ENCODE results near the gene DNAH2. TPM values are rescaled to one million over a fixed set of nuclear protein-coding genes. Genes with fewer than 3 reads are reported as not detected.

Gene DNAH2
- total and polyA plus RNA-seq, 2 experiments from 2014 or later: 0.38 TPM; not detected in 1

DNA sequence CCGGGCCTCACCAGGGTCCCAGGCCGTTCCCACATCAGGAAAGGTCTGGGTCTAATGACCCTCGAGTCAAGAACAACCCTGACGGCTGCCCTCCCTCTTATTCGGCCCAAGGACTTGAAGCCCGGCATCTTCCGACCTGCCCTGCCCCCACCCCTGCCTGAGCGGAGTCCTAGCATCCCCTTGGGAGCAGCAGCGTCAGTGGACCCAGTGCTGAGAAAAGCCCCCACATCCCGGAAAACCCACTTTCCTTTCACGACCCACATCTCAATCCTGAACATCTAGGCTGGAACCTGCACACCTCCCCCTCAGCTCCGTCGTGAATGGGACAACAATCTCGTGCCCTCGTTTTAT is 138.1 kb downstream of the DNAH2 start:
- Histone ChIP-seq H3K27ac (ENCODE audit: low read depth) (no peak overlapping the region), H3K4me3 (peak overlapping the region; percentile 55), H3K4me2 (peak overlapping the region; percentile 89), H2AFZ (no peak overlapping the region), H4K20me1 (replicated peaks; ENCODE audit: insufficient read depth) (peaks cover 10% of the 10 kb centered on the region), H3K79me2 (replicated peaks; ENCODE audit: insufficient read depth) (peaks cover 7% of the 10 kb centered on the region), H3F3A (replicated peaks; ENCODE audit: low read depth) (peaks cover 21% of the 10 kb centered on the region; the same call in 1 of the 2 replicates), H3K9me2 (ENCODE audit: insufficient read depth) (no peaks in the 10 kb centered on the region), H3K27me3 (ENCODE audit: insufficient read depth) (peaks cover 61% of the 10 kb centered on the region), H3K4me1 (ENCODE audit: insufficient read depth) (peaks cover 43% of the 10 kb centered on the region), H3K36me3 (ENCODE audit: insufficient read depth) (no peaks in the 10 kb centered on the region; the same call in 1 of the 2 replicates)
- H3K27ac Mint-ChIP-seq: no peak overlapping the region
- no peaks in the 10 kb centered on the region; the same call in 1 of the 3 replicates for H3K36me3 Mint-ChIP-seq (ENCODE audit: low read depth)
- no peak for DNase-seq (ENCODE audit: low spot score)
- H3K9me3 Mint-ChIP-seq: no peaks in the 10 kb centered on the region; the same call in 2 of the 3 replicates
- no peak overlapping the region for H3K4me3 Mint-ChIP-seq
- no peak for TF ChIP-seq EZH2phosphoT487 (IDR thresholded peaks at IDR 0.05; ENCODE audit: unreplicated experiment)
- TF ChIP-seq STAT1 (IDR thresholded peaks at IDR 0.05; ENCODE audit: unreplicated experiment): no peak
- no peak for TF ChIP-seq NANOG (IDR thresholded peaks at IDR 0.05; ENCODE audit: borderline replicate concordance)
- ATAC-seq: no peak
- H3K27me3 Mint-ChIP-seq (ENCODE audit: insufficient read depth, low read depth, poor library complexity): peaks cover 24% of the 10 kb centered on the region
- H3K4me1 Mint-ChIP-seq: peaks cover 33% of the 10 kb centered on the region

DNA sequence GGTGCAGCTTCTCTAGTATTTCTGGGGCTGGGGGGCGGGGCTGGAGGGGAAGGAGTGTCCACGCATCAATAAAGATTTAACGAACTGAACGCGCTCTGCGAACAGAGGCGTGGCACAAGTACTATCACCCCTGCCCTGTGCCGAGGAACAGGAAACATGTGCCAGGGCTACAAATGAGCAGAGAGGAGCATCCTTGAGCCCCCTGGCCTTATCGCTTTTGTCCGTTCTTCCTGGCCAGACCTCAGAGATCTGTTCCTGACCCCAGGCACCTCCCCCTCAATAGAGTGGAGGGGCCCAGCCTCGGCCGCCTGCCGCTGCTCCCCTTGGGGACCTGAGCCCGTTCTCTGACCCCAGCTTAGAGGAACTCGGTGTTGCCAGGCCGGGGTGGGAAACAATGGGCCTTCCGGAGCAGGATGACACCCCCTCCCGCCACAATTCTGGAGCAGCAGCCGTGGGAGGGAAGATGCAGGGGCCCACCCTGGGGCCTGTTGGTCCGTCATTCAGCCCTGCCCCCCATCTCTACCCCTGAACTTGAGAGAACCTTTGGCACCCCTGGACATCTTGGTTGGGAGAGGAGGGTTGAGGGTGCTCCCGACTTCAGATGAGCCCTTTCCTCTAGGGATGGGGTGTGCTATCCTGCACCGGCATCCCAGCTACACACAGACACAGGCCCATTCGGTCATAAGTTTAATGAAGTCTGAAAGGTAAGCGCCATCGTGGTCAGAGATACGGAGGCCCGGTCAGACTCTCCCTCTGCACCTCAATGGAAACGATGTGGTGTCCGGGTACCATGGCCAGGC is 138.7 kb downstream of the DNAH2 start:
- Histone ChIP-seq H3K9me2 (ENCODE audit: insufficient read depth) (no peaks in the 10 kb centered on the region), H2AFZ (peak overlapping the region; percentile 30; the same call in 1 of the 2 replicates), H3K36me3 (ENCODE audit: insufficient read depth) (no peaks in the 10 kb centered on the region; the same call in 1 of the 2 replicates), H3K4me1 (ENCODE audit: insufficient read depth) (peaks cover 43% of the 10 kb centered on the region), H3K27me3 (ENCODE audit: insufficient read depth) (peaks cover 56% of the 10 kb centered on the region), H3K27ac (ENCODE audit: low read depth) (no peak overlapping the region), H3F3A (replicated peaks; ENCODE audit: low read depth) (peaks cover 21% of the 10 kb centered on the region; the same call in 1 of the 2 replicates), H3K4me3 (peak overlapping the region; percentile 55), H3K79me2 (replicated peaks; ENCODE audit: insufficient read depth) (peaks cover 7% of the 10 kb centered on the region), H4K20me1 (replicated peaks; ENCODE audit: insufficient read depth) (peaks cover 10% of the 10 kb centered on the region), H3K4me2 (peak overlapping the region; percentile 89)
- DNase-seq (ENCODE audit: low spot score) (no peak), ATAC-seq (no peak)
- no peaks in the 10 kb centered on the region; the same call in 1 of the 3 replicates for H3K36me3 Mint-ChIP-seq (ENCODE audit: low read depth)
- H3K9me3 Mint-ChIP-seq: no peaks in the 10 kb centered on the region; the same call in 2 of the 3 replicates
- peaks cover 20% of the 10 kb centered on the region for H3K27me3 Mint-ChIP-seq (ENCODE audit: insufficient read depth, low read depth, poor library complexity)
- H3K4me1 Mint-ChIP-seq: peaks cover 29% of the 10 kb centered on the region
- no peak overlapping the region for H3K4me3 Mint-ChIP-seq
- TF ChIP-seq ZNF114 (CRISPR knock-in tag; IDR thresholded peaks at IDR 0.05) (no peak), EZH2 (IDR thresholded peaks at IDR 0.05; ENCODE audit: low read depth, unreplicated experiment) (peak; percentile 29), CREB1 (CRISPR knock-in tag; IDR thresholded peaks at IDR 0.05; ENCODE audit: low read depth) (no peak)
- no peak overlapping the region for H3K27ac Mint-ChIP-seq

DNA sequence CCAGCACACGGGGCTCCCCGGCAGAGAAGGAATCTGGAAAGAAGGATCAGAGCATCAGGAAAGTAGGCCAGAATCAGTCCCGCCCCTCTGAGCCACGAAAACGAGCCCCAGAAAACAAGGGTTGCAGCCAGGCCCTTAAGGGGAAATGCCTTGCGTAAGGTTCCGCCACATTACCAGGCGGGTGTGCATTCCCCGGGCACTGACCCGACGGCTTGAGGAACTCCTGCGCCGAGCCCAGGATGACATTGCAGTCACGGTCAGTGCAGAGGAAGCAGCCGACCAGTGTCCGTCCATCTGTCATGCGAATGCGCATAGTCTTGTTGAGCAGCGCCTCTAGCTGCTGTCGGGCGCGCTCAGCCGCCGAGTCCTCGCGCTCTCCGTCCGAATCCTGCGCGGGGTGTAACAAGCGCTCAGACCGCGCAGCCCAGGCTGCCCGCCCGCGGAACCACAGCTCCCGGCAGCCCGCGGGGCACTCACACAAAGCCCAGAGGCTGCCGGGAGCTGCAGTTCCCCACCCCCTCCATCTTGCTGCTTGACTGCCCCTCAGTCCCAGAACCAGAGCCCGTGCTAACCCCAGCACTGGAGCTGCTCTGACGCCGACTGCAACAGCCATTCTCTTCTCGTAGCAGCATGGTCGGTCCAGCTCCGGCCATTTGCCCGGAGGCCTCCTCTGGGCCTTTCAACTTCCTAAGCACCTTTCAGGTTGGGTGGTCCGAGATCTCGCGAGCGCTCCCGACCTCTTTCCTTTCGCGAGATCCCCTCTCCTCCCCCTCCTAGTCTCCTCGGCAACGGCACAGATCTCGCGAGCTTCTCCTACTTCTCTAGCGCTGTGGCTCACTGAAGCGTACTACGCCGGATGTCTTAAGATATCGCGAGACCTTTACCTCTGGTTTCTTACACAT is 139.5 kb downstream of the DNAH2 start, which contains the start of gene NAA38:
NAA38 (minus strand) TSS at position 749 of the 902 bp plus-strand sequence; CDS start at position 653, 96 bp downstream.
- Histone ChIP-seq H3K27ac (ENCODE audit: low read depth) (peak within 1 kb of the TSS; percentile 65), H2AFZ (peak within 1 kb of the TSS; percentile 30), H3K79me2 (replicated peaks; ENCODE audit: insufficient read depth) (peaks cover 7% of the 10 kb centered on the region), H3K4me2 (peak within 1 kb of the TSS; percentile 99), H3K4me1 (ENCODE audit: insufficient read depth) (peaks cover 43% of the 10 kb centered on the region), H3K27me3 (ENCODE audit: insufficient read depth) (peaks cover 48% of the 10 kb centered on the region), H3K9me2 (ENCODE audit: insufficient read depth) (no peaks in the 10 kb centered on the region), H3F3A (replicated peaks; ENCODE audit: low read depth) (peaks cover 20% of the 10 kb centered on the region; the same call in 1 of the 2 replicates), H4K20me1 (replicated peaks; ENCODE audit: insufficient read depth) (peaks cover 10% of the 10 kb centered on the region), H3K36me3 (ENCODE audit: insufficient read depth) (no peaks in the 10 kb centered on the region; the same call in 1 of the 2 replicates), H3K4me3 (peak within 1 kb of the TSS; percentile 55)
- Mint-ChIP-seq H3K27me3 (ENCODE audit: insufficient read depth, low read depth, poor library complexity) (peaks cover 13% of the 10 kb centered on the region), H3K36me3 (ENCODE audit: low read depth) (no peaks in the 10 kb centered on the region; the same call in 1 of the 3 replicates), H3K4me3 (no peak within 1 kb of the TSS), H3K4me1 (peaks cover 26% of the 10 kb centered on the region), H3K27ac (no peak within 1 kb of the TSS), H3K9me3 (no peaks in the 10 kb centered on the region; the same call in 2 of the 3 replicates)
- ATAC-seq (peak; percentile 67), DNase-seq (ENCODE audit: low spot score) (peak; percentile 100)
- TF ChIP-seq, protein P1, sequence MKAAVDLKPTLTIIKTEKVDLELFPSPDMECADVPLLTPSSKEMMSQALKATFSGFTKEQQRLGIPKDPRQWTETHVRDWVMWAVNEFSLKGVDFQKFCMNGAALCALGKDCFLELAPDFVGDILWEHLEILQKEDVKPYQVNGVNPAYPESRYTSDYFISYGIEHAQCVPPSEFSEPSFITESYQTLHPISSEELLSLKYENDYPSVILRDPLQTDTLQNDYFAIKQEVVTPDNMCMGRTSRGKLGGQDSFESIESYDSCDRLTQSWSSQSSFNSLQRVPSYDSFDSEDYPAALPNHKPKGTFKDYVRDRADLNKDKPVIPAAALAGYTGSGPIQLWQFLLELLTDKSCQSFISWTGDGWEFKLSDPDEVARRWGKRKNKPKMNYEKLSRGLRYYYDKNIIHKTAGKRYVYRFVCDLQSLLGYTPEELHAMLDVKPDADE (IDR thresholded peaks at IDR 0.05): peak; percentile 87
- no peak for TF ChIP-seq EZH2phosphoT487 (IDR thresholded peaks at IDR 0.05; ENCODE audit: unreplicated experiment)
- no peak for TF ChIP-seq JUNB (IDR thresholded peaks at IDR 0.05; ENCODE audit: unreplicated experiment)
- TF ChIP-seq ZNF331 (CRISPR knock-in tag; IDR thresholded peaks at IDR 0.05; ENCODE audit: low read depth): no peak
- TF ChIP-seq EZH2 (IDR thresholded peaks at IDR 0.05; ENCODE audit: low read depth, unreplicated experiment): peak; percentile 40
- TF ChIP-seq, protein P2, sequence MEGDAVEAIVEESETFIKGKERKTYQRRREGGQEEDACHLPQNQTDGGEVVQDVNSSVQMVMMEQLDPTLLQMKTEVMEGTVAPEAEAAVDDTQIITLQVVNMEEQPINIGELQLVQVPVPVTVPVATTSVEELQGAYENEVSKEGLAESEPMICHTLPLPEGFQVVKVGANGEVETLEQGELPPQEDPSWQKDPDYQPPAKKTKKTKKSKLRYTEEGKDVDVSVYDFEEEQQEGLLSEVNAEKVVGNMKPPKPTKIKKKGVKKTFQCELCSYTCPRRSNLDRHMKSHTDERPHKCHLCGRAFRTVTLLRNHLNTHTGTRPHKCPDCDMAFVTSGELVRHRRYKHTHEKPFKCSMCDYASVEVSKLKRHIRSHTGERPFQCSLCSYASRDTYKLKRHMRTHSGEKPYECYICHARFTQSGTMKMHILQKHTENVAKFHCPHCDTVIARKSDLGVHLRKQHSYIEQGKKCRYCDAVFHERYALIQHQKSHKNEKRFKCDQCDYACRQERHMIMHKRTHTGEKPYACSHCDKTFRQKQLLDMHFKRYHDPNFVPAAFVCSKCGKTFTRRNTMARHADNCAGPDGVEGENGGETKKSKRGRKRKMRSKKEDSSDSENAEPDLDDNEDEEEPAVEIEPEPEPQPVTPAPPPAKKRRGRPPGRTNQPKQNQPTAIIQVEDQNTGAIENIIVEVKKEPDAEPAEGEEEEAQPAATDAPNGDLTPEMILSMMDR (conservative IDR thresholded peaks at IDR 0.05; ENCODE audit: low read depth in 2 of 2): peak in 1 of 2 experiments; percentile 45; a peak in 2 of 4 replicates
- peak; percentile 53 for TF ChIP-seq CREB1 (CRISPR knock-in tag; IDR thresholded peaks at IDR 0.05; ENCODE audit: low read depth)
- TF ChIP-seq POLR2AphosphoS5 (IDR thresholded peaks at IDR 0.05; ENCODE audit: low read depth): no peak
- TF ChIP-seq ZNF114 (CRISPR knock-in tag; IDR thresholded peaks at IDR 0.05): no peak
- no peak for TF ChIP-seq NANOG (IDR thresholded peaks at IDR 0.05; ENCODE audit: borderline replicate concordance)

Data from GM23338 (cell line).